H9 (cell line): Measurements from ENCODE around the gene MAGI1. TPM values are rescaled to one million over a fixed set of nuclear protein-coding genes. Genes with fewer than 3 reads are reported as not detected.

ENCODE experiments used
- DNase-seq: peaks from one replicate; pipeline ENCODE4 v3.0.0-alpha.2; 2017
- H2AFZ ChIP-seq: one replicate; pipeline ENCODE4 v1.6.1; 2013; ENCODE audit warnings: mild to moderate bottlenecking, low read length, control low read depth, moderate library complexity
- H2AK5ac ChIP-seq: 2 replicates; pipeline ENCODE4 v1.6.1; 2013; ENCODE audit warnings: low read length, control low read depth, mixed read lengths; ENCODE audit not compliant: insufficient read length
- H2BK120ac ChIP-seq: one replicate; pipeline ENCODE4 v1.6.1; 2013; ENCODE audit warnings: low read depth, mild to moderate bottlenecking, low read length, control low read depth, inconsistent platforms; ENCODE audit not compliant: poor library complexity, severe bottlenecking
- H2BK12ac ChIP-seq: 2 replicates; pipeline ENCODE4 v1.6.1; 2013; ENCODE audit warnings: low read length, control low read depth, mixed read lengths, low read depth; ENCODE audit not compliant: insufficient read length
- H2BK15ac ChIP-seq: 2 replicates; pipeline ENCODE4 v1.6.1; 2013; ENCODE audit warnings: low read depth, low read length, control low read depth
- H2BK20ac ChIP-seq: one replicate; pipeline ENCODE4 v1.6.1; 2013; ENCODE audit warnings: low read depth, mild to moderate bottlenecking, low read length, control low read depth, inconsistent platforms; ENCODE audit not compliant: poor library complexity, severe bottlenecking
- H2BK5ac ChIP-seq: 2 replicates; pipeline ENCODE4 v1.6.1; 2013; ENCODE audit warnings: low read length, control low read depth, mixed read lengths; ENCODE audit not compliant: insufficient read length
- H3K14ac ChIP-seq: 2 replicates; pipeline ENCODE4 v1.6.1; 2013; ENCODE audit warnings: low read length, control low read depth; ENCODE audit not compliant: insufficient read depth
- H3K18ac ChIP-seq: 2 replicates; pipeline ENCODE4 v1.6.1; 2013; ENCODE audit warnings: low read depth, mild to moderate bottlenecking, mixed read lengths, low read length, control low read depth; ENCODE audit not compliant: insufficient read length
- H3K23ac ChIP-seq: 2 replicates; pipeline ENCODE4 v1.6.1; 2013; ENCODE audit warnings: low read length, control low read depth, mixed read lengths, low read depth; ENCODE audit not compliant: insufficient read length
- H3K23me2 ChIP-seq: 2 replicates; pipeline ENCODE4 v1.6.1; 2013; ENCODE audit warnings: low read depth, mild to moderate bottlenecking, mixed read lengths, low read length, control low read depth; ENCODE audit not compliant: insufficient read length, poor library complexity, severe bottlenecking
- H3K27ac ChIP-seq: 2 replicates; pipeline ENCODE4 v1.5.1; 2013; ENCODE audit warnings: low read length, control low read depth, mixed read lengths, low read depth; ENCODE audit not compliant: insufficient read length
- H3K27me3 ChIP-seq: 2 replicates; pipeline ENCODE4 v1.6.1; 2013; ENCODE audit warnings: low read length, control low read depth, inconsistent platforms; ENCODE audit not compliant: insufficient read depth
- H3K4ac ChIP-seq: 2 replicates; pipeline ENCODE4 v1.6.1; 2013; ENCODE audit warnings: low read depth, mild to moderate bottlenecking, control low read depth, inconsistent platforms, low read length, moderate library complexity
- H3K4me1 ChIP-seq: 2 replicates; pipeline ENCODE4 v1.6.1; 2013; ENCODE audit warnings: low read length, control low read depth, inconsistent platforms; ENCODE audit not compliant: insufficient read depth
- H3K4me2 ChIP-seq: 2 replicates; pipeline ENCODE4 v1.6.1; 2013; ENCODE audit warnings: low read length, control low read depth, mixed read lengths; ENCODE audit not compliant: insufficient read length, insufficient read depth
- H3K56ac ChIP-seq: 2 replicates; pipeline ENCODE4 v1.6.1; 2013; ENCODE audit warnings: low read depth, mild to moderate bottlenecking, mixed read lengths, low read length, control low read depth; ENCODE audit not compliant: insufficient read length
- H3K79me1 ChIP-seq: 2 replicates; pipeline ENCODE4 v1.6.1; 2013; ENCODE audit warnings: low read depth, mild to moderate bottlenecking, moderate library complexity, low read length, control low read depth, inconsistent platforms; ENCODE audit not compliant: insufficient read depth, poor library complexity, severe bottlenecking
- H3K79me2 ChIP-seq: 2 replicates; pipeline ENCODE4 v1.6.1; 2013; ENCODE audit warnings: low read length, control low read depth, inconsistent platforms; ENCODE audit not compliant: insufficient read depth
- H3K9ac ChIP-seq: 2 replicates; pipeline ENCODE4 v1.6.1; 2013; ENCODE audit warnings: low read length, control low read depth, mixed read lengths; ENCODE audit not compliant: insufficient read length; ENCODE audit errors: extremely low read depth
- H3K9me3 ChIP-seq: one replicate; pipeline ENCODE4 v1.6.1; 2013; ENCODE audit warnings: low read depth, low read length, inconsistent platforms; ENCODE audit not compliant: control insufficient read depth
- H3T11ph ChIP-seq: one replicate; pipeline ENCODE4 v1.6.1; 2013; ENCODE audit warnings: mild to moderate bottlenecking, low read length, control low read depth, inconsistent platforms
- H4K20me1 ChIP-seq: one replicate; pipeline ENCODE4 v1.6.1; 2013; ENCODE audit not compliant: control insufficient read depth, insufficient read length, insufficient read depth
- H4K5ac ChIP-seq: 2 replicates; pipeline ENCODE4 v1.6.1; 2013; ENCODE audit warnings: low read depth, mild to moderate bottlenecking, mixed read lengths, low read length, control low read depth; ENCODE audit not compliant: insufficient read length
- H4K8ac ChIP-seq: replicated peaks from 2 replicates; pipeline ENCODE4 v1.6.1; 2013; ENCODE audit warnings: low read length, control low read depth, mixed read lengths, low read depth; ENCODE audit not compliant: insufficient read length
- H4K91ac ChIP-seq: 2 replicates; pipeline ENCODE4 v1.6.1; 2013; ENCODE audit warnings: low read depth, mild to moderate bottlenecking, moderate library complexity, mixed read lengths, low read length, control low read depth; ENCODE audit not compliant: insufficient read length
- H3K27ac Mint-ChIP-seq, 3 experiments: 2 replicates in 2 of 3; 3 replicates in 1 of 3; pipeline ENCODE4 v1.8.0; 2020 to 2021; ENCODE audit warnings: mixed read lengths in 3 of 3, mild to moderate bottlenecking in 1 of 3, moderate library complexity in 1 of 3
- H3K27me3 Mint-ChIP-seq: 2 replicates; pipeline ENCODE4 v1.8.0; 2021; ENCODE audit warnings: low read depth, mild to moderate bottlenecking, moderate library complexity, mixed read lengths
- H3K36me3 Mint-ChIP-seq, 3 experiments: 2 replicates in 2 of 3; 3 replicates in 1 of 3; pipeline ENCODE4 v1.8.0; 2020 to 2021; ENCODE audit warnings: low read depth in 3 of 3, mixed read lengths in 3 of 3; ENCODE audit not compliant: insufficient read depth in 1 of 3
- H3K4me1 Mint-ChIP-seq, 2 experiments: 2 replicates each; pipeline ENCODE4 v1.8.0; 2020; ENCODE audit warnings: mixed read lengths in 2 of 2
- H3K4me3 Mint-ChIP-seq, 2 experiments: 2 replicates in 1 of 2; 3 replicates in 1 of 2; pipeline ENCODE4 v1.8.0; 2020 to 2021; ENCODE audit warnings: mild to moderate bottlenecking in 2 of 2, mixed read lengths in 2 of 2, moderate library complexity in 1 of 2
- H3K9me3 Mint-ChIP-seq, 2 experiments: 2 replicates in 1 of 2; 3 replicates in 1 of 2; pipeline ENCODE4 v1.8.0; 2020; ENCODE audit warnings: mild to moderate bottlenecking in 2 of 2, mixed read lengths in 2 of 2, moderate library complexity in 1 of 2
- CTCF ChIP-seq: fragments of 200-600 bp; sonication (generic); conservative IDR thresholded peaks from 3 replicates; pipeline ENCODE4 v1.8.0; 2021; ENCODE audit warnings: antibody characterized with exemption, mild to moderate bottlenecking
- WGBS: extraction: QIAGEN DNeasy Blood & Tissue Kit; methylation state at CpG from one replicate; pipeline ENCODE4 v1.1.7; 2013; ENCODE audit warnings: missing lambda C conversion rate, low lambda C conversion rate, mixed read lengths; ENCODE audit not compliant: insufficient read length; ENCODE audit errors: extremely low coverage; 5-methylcytosine and 5-hydroxymethylcytosine counted together
- total RNA-seq: library from RNA; stranded (reverse); gene quantifications from 2 replicates; pipeline ENCODE4 v1.2.1, GENCODE V29; 2021

The MAGI1 gene
- total RNA-seq, 1 experiment from 2014 or later, result 65.7 TPM

DNA sequence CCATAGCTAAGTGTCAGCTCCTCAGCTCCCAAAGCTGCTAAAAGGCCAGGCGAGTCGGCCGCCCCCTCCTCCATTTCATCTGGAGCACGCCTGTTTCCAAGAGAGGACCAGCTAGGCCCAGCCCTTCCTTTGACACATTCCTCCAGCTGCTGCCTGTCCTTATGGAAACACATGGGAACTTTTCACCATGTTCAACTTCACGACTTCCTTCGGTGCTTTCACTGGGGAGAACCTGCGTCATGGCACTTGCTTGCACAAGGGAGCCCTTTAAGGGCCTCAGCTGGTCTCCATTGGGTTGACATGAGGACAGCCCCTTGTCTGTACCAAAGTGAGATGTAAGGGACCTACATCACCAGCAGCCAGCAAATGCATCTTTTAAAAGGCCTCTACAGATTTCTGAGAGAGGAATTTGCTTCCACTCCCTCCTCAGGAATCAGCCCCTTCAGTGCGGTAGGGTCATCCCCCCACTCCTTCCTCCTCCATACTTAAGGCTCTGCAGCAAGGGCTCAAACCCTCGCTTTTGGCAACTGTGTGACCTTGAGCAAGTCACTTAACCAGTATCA, 2.1 kb downstream of the MAGI1 start:
- Histone ChIP-seq H3K23ac (no peak overlapping the region), H3K4me2 (peak overlapping the region; percentile 87), H3K79me1 (no peaks in the 10 kb centered on the region), H2BK15ac (no peak overlapping the region), H2BK12ac (no peak overlapping the region), H3K23me2 (peaks cover 36% of the 10 kb centered on the region), H2AFZ (no peak overlapping the region), H2BK20ac (no peak overlapping the region), H2BK120ac (no peak overlapping the region), H3K27me3 (no peaks in the 10 kb centered on the region), H4K8ac (no peak overlapping the region), H3K4me1 (peaks cover 8% of the 10 kb centered on the region; the same call in 1 of the 2 replicates), H4K20me1 (no peaks in the 10 kb centered on the region), H2BK5ac (no peak overlapping the region), H3K18ac (peak overlapping the region; percentile 18), H3K9me3 (no peaks in the 10 kb centered on the region), H3K14ac (peak overlapping the region; percentile 27; the same call in 1 of the 2 replicates), H4K91ac (no peak overlapping the region), H3K56ac (no peak overlapping the region), H2AK5ac (no peak overlapping the region), H3K27ac (peak overlapping the region; percentile 1), H3T11ph (no peak overlapping the region), H3K4ac (no peak overlapping the region), H3K79me2 (peaks cover 20% of the 10 kb centered on the region; the same call in 1 of the 2 replicates), H3K9ac (no peak overlapping the region), H4K5ac (no peak overlapping the region)
- no peak for TF ChIP-seq CTCF
- no CpG with 5 or more reads among the region's 9 CpGs for WGBS
- Mint-ChIP-seq H3K36me3 (peaks cover 3 to 10% (median 6%) of the 10 kb centered on the region in 3 experiments; a peak in 5 of 7 replicates), H3K27ac (peak overlapping the region; percentile 38 to 93 (median 78); a peak in 4 of 7 replicates), H3K4me1 (peaks cover 44 to 60% of the 10 kb centered on the region in 2 experiments), H3K27me3 (no peaks in the 10 kb centered on the region; the same call in 1 of the 2 replicates), H3K9me3 (no peaks in the 10 kb centered on the region), H3K4me3 (peak overlapping the region; percentile 95 to 97)
- peak; percentile 61 for DNase-seq
